GM19328 (cell line): ENCODE data around the gene RPN1.
"Not testable (repeated sequence)": the region's sequence is repeated elsewhere in the genome, so short reads cannot be mapped to it uniquely, and the experiment has no call there.

Experiments used
- ATAC-seq: cut with Tn5 transposase; IDR thresholded peaks from one replicate; pipeline ENCODE4 v1.9.1; 2021; ENCODE audit warnings: mild to moderate bottlenecking, moderate library complexity; ENCODE audit not compliant: unreplicated experiment

Gene RPN1

GRCh38 chr3:128613083-128613829 lies 37.4 kb downstream of the RPN1 start:
- no peak for ATAC-seq

- no peak for ATAC-seq
Measured at GRCh38 chr3:128610451-128611070, 40.1 kb downstream of the RPN1 start.

GRCh38 chr3:128609294-128609693 lies 41.3 kb downstream of the RPN1 start:
- ATAC-seq, result no peak

- no peak for ATAC-seq
Measured at GRCh38 chr3:128607710-128608048, 42.9 kb downstream of the RPN1 start.

GRCh38 chr3:128606094-128606493 lies 44.5 kb downstream of the RPN1 start:
- no peak for ATAC-seq

GRCh38 chr3:128605091-128606046 lies 45.2 kb downstream of the RPN1 start:
- ATAC-seq, result no peak

- ATAC-seq, result no peak
Measured at GRCh38 chr3:128603811-128604775, 46.5 kb downstream of the RPN1 start.

GRCh38 chr3:128603313-128603712 lies 47.3 kb downstream of the RPN1 start:
- no peak for ATAC-seq

- ATAC-seq, result no peak
Measured at GRCh38 chr3:128598884-128599664, 51.5 kb downstream of the RPN1 start.

- no peak for ATAC-seq
Measured at GRCh38 chr3:128597900-128598299, 52.7 kb downstream of the RPN1 start.

GRCh38 chr3:128592864-128593263 lies 57.8 kb downstream of the RPN1 start:
- ATAC-seq, result no peak

GRCh38 chr3:128591738-128592426 lies 58.7 kb downstream of the RPN1 start:
- no peak for ATAC-seq

- no peak for ATAC-seq
Measured at GRCh38 chr3:128590948-128591347, 59.7 kb downstream of the RPN1 start.

GRCh38 chr3:128589985-128590384 lies 60.6 kb downstream of the RPN1 start:
- not testable (repeated sequence) for ATAC-seq

- no peak for ATAC-seq
Measured at GRCh38 chr3:128588147-128588546, 62.5 kb downstream of the RPN1 start.

GRCh38 chr3:128587391-128587790 lies 63.2 kb downstream of the RPN1 start:
- ATAC-seq, result no peak

- not testable (repeated sequence) for ATAC-seq
Measured at GRCh38 chr3:128586932-128587331, 63.7 kb downstream of the RPN1 start.

GRCh38 chr3:128586391-128586790 lies 64.2 kb downstream of the RPN1 start:
- not testable (repeated sequence) for ATAC-seq

- no peak for ATAC-seq
Measured at GRCh38 chr3:128585974-128586373, 64.6 kb downstream of the RPN1 start.
